Measurements from ENCODE around the gene CLK1.

GRCh38 chr2:200845669-200846325, 18.7 kb downstream of the CLK1 start:
- TF ChIP-seq CTCF (IDR thresholded peaks at IDR 0.05) (no peak), POLR2A (IDR thresholded peaks at IDR 0.05) (no peak)
